ENCODE results near the gene MLLT3.

MLLT3 gene

DNA sequence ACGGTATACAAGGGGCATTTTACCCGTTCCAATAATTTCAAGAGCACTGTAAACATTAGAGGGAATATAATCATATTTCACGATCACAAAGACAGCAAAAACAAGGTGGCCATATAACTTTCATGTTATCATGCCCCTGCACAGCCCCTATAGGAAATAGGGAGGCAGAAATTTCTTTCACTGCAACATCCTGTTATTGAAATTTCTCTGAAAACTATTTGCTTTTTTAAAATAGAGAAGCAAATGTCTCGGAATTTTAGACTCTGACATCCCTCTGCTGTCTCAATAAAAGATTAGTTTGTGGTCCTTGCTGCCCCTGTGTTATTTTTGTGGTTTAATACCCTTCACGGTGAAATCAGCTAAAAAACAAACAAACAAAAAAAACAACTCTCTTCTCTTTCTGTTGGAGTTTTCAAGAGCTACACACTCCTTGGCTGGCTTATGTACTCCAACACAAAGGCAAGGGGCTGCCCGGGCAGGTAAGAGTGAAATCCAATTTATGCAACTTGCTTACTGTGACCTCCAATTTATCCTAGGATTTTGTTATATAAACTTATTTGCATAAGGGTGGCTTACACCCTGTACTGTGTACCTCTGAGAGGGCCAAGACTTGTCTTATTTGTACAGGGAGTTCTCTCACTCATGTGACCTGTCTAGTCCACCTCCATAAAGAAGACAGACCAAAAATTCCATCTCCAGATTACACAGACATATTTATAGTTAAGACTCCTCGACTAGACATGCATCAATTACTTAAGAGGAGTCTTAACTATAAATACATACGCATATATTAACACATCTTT, 223.6 kb downstream of the MLLT3 start:
- no peak for ATAC-seq (ENCODE audit: low read depth)
- TF ChIP-seq, protein P1, sequence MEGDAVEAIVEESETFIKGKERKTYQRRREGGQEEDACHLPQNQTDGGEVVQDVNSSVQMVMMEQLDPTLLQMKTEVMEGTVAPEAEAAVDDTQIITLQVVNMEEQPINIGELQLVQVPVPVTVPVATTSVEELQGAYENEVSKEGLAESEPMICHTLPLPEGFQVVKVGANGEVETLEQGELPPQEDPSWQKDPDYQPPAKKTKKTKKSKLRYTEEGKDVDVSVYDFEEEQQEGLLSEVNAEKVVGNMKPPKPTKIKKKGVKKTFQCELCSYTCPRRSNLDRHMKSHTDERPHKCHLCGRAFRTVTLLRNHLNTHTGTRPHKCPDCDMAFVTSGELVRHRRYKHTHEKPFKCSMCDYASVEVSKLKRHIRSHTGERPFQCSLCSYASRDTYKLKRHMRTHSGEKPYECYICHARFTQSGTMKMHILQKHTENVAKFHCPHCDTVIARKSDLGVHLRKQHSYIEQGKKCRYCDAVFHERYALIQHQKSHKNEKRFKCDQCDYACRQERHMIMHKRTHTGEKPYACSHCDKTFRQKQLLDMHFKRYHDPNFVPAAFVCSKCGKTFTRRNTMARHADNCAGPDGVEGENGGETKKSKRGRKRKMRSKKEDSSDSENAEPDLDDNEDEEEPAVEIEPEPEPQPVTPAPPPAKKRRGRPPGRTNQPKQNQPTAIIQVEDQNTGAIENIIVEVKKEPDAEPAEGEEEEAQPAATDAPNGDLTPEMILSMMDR (IDR thresholded peaks at IDR 0.05; ENCODE audit: poor library complexity, severe bottlenecking): no peak
- no peaks in the 10 kb centered on the region for H3K36me3 ChIP-seq (ENCODE audit: low read depth)
- no peaks in the 10 kb centered on the region for H3K9me3 ChIP-seq (ENCODE audit: severe bottlenecking)
- H3K4me3 ChIP-seq (ENCODE audit: severe bottlenecking): no peak overlapping the region
- no peak overlapping the region for H3K27ac ChIP-seq (ENCODE audit: poor library complexity, severe bottlenecking)
- H3K27me3 ChIP-seq (ENCODE audit: insufficient read depth, poor library complexity, severe bottlenecking): no peaks in the 10 kb centered on the region
- DNase-seq (ENCODE audit: low spot score): no peak
- H3K4me1 ChIP-seq (ENCODE audit: insufficient read depth, poor library complexity, severe bottlenecking): no peaks in the 10 kb centered on the region

DNA sequence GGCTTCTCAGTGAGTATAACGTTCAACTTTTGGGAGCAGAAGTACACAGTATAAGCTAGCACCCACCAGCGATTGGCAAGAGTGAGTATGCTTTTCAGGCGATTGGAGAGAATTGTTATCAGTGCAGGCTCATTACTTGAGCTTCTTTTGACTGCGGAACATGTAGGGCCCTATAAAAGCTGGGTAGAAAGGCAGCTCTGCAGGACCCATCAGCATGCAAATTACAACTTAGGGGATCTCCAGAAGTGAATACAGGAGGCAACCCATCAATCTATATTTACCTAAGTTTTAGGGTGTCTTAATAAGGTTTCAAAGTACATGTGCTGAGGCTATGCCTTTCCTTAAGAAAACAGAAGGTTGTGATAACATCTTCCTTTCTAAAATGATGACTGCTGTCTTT, 225.0 kb downstream of the MLLT3 start:
- Histone ChIP-seq H3K9me3 (ENCODE audit: severe bottlenecking) (no peaks in the 10 kb centered on the region), H3K36me3 (ENCODE audit: low read depth) (no peaks in the 10 kb centered on the region), H3K27me3 (ENCODE audit: insufficient read depth, poor library complexity, severe bottlenecking) (no peaks in the 10 kb centered on the region), H3K27ac (ENCODE audit: poor library complexity, severe bottlenecking) (no peak overlapping the region), H3K4me3 (ENCODE audit: severe bottlenecking) (no peak overlapping the region), H3K4me1 (ENCODE audit: insufficient read depth, poor library complexity, severe bottlenecking) (no peaks in the 10 kb centered on the region)
- TF ChIP-seq, protein P1 (IDR thresholded peaks at IDR 0.05; ENCODE audit: poor library complexity, severe bottlenecking): no peak
- ATAC-seq (ENCODE audit: low read depth) (no peak), DNase-seq (ENCODE audit: low spot score) (no peak)

DNA sequence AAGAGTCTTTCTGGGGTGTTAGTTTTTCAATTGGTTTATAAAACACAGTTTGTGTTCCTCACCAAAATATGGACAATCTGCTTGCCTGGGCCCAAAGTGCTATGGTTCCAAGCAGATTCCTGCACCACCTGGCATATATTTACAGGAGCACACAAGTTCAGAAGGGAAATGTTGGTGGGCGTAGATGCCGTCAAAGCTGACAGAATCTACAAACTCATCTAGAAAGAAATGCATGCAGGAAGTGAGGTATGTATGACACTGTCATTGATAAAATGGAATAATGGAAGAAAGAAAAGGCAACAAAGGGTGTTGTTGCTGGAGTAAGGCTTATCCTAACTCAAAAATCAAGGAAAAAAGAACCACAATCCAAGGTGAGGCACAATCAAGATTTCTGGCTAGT, 225.8 kb downstream of the MLLT3 start:
- TF ChIP-seq, protein P1 (IDR thresholded peaks at IDR 0.05; ENCODE audit: poor library complexity, severe bottlenecking): no peak
- ATAC-seq (ENCODE audit: low read depth) (no peak), DNase-seq (ENCODE audit: low spot score) (no peak)
- Histone ChIP-seq H3K9me3 (ENCODE audit: severe bottlenecking) (no peaks in the 10 kb centered on the region), H3K36me3 (ENCODE audit: low read depth) (no peaks in the 10 kb centered on the region), H3K27me3 (ENCODE audit: insufficient read depth, poor library complexity, severe bottlenecking) (no peaks in the 10 kb centered on the region), H3K27ac (ENCODE audit: poor library complexity, severe bottlenecking) (no peak overlapping the region), H3K4me1 (ENCODE audit: insufficient read depth, poor library complexity, severe bottlenecking) (no peaks in the 10 kb centered on the region), H3K4me3 (ENCODE audit: severe bottlenecking) (no peak overlapping the region)

DNA sequence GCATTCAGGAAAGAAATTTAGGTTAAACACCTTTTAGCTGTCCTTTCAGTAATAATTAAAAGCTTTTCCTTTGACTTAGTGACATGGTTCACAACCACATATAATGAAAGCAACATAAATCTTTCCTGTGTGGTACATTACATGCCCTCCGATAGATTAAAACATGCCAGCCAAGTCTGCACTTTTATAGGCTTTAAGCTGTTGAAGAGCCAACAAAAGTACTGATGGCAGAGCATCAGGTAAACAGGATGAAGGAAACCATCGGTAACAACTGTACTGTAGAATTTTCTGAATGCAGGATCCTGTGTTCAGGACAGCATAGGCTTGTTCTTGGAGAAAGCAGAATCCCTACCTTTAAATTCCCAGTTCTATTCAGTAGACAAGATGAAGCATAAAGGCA, 226.6 kb downstream of the MLLT3 start:
- Histone ChIP-seq H3K27me3 (ENCODE audit: insufficient read depth, poor library complexity, severe bottlenecking) (no peaks in the 10 kb centered on the region), H3K36me3 (ENCODE audit: low read depth) (no peaks in the 10 kb centered on the region), H3K9me3 (ENCODE audit: severe bottlenecking) (no peaks in the 10 kb centered on the region), H3K27ac (ENCODE audit: poor library complexity, severe bottlenecking) (no peak overlapping the region), H3K4me1 (ENCODE audit: insufficient read depth, poor library complexity, severe bottlenecking) (no peaks in the 10 kb centered on the region), H3K4me3 (ENCODE audit: severe bottlenecking) (no peak overlapping the region)
- ATAC-seq (ENCODE audit: low read depth): no peak
- no peak for DNase-seq (ENCODE audit: low spot score)
- TF ChIP-seq, protein P1 (IDR thresholded peaks at IDR 0.05; ENCODE audit: poor library complexity, severe bottlenecking): no peak

DNA sequence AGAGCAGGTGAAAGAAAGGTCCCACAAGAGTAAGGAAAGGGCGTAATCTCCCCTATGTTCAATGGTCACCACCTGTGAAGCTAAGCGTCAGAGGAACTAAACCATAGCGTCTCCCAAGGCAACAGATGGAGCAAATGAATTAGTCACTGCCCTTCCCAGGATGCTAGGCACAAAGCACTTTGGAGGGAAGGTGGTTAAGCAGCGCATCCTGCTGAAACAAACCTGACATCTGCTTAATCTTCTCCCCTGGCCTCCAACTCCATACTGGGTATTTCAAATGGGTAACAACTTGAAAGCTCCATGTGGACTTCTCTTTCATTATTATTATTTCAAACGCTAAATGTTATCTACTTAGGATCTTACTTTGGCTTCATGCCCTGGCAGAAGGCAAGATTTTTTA, 227.3 kb downstream of the MLLT3 start:
- no peaks in the 10 kb centered on the region for H3K9me3 ChIP-seq (ENCODE audit: severe bottlenecking)
- no peaks in the 10 kb centered on the region for H3K36me3 ChIP-seq (ENCODE audit: low read depth)
- no peak for DNase-seq (ENCODE audit: low spot score)
- ATAC-seq (ENCODE audit: low read depth): no peak
- no peaks in the 10 kb centered on the region for H3K27me3 ChIP-seq (ENCODE audit: insufficient read depth, poor library complexity, severe bottlenecking)
- no peaks in the 10 kb centered on the region for H3K4me1 ChIP-seq (ENCODE audit: insufficient read depth, poor library complexity, severe bottlenecking)
- no peak overlapping the region for H3K4me3 ChIP-seq (ENCODE audit: severe bottlenecking)
- H3K27ac ChIP-seq (ENCODE audit: poor library complexity, severe bottlenecking): no peak overlapping the region
- TF ChIP-seq, protein P1 (IDR thresholded peaks at IDR 0.05; ENCODE audit: poor library complexity, severe bottlenecking): no peak

All from RWPE2 (cell line).